Measurements from ENCODE around the gene DUS3L.
"Not testable (repeated sequence)": the region's sequence is repeated elsewhere in the genome, so short reads cannot be mapped to it uniquely, and the experiment has no call there.

Gene DUS3L

DNA sequence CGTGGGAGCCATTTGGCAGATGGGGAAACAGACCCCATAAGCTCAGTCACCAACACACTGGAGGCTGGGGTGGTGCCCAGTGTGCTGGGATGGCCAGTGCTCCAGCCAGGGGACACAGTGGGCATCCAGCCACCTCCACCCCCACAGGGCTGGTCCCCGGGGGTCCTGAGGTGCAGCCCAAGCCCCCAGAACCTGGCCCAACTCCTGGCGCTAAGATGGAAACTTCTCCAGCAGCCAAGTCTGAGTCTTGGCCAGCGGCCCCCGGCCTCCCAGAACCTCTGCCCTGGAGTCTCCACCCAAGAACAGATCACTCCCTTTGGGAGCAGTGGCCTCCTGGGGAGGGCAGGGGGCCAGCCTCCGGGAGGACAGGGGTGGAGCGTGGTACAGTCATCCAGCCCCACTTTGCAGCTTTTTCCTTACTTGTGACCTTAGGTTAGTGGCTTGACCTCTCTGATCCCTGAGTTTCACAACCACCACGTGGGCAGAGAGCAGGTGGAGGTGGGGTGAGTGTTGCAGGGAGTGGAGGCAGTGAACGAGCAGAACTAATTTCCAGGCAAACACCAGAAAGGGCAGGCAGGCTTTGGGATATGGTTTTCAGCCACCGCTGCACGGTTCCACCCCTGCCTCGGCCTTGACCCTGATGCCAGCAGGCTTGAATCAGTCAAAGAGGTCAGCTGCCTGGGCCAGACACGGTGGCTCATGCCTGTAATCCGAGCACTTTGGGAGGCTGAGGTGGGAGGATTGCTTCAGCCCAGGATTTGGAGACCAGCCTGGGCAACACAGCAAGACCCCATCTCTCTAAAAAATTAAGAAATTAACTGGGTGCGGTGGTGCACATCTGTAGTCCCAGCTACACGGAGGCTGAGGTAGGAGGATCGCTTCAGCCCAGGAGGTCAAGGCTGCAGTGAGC lies 9.7 kb upstream of the DUS3L start:
- DNase-seq (ENCODE audit: low read depth in 2 of 2), result no peak

DNA sequence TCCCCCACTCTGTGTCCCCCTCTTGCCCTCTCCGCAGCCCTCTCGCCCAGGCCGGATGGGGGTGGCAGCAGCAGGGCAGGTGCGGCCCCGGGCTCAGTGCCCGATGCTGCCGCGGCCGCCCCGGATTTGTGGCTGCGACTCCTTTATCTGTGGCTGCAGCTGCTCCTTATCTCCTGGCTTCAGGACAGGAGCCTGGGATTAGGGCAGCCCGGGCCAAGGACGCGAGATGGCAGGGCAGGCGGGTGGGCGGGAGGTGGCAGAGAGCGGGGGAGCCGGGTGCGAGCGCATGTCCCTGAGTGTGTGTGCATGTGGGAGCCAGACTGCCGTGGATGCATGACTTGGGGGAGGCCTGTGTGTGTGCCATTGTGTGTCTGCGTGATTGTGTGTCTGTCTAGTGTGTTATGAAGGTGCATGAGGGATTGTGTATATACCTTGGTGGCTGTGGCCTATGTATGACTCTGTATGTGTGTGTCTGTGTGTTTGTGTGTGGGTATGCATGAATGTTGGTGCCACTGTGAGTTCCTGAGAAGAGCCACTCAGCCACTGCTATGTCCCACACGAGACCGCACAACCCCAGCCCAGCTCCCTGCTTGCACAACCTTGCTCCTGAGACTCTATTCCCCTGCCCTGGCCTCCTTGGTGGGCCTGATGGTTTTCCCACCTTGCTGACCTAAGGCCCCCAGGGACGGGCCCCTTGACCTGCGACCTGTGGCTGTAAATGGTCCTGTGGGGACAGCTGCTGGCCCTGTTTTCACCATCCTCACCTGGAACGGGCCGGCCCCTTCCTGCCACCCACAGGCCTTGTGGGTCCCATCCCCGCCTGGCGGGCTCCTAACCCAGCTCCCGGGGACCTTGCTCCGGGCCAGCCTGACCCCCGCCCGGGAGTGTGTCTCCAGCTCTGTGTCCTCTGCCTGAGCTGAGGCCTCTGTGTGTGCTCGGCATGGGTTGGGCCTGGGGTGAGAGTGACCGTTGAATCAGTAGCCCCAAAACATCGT lies 8.6 kb upstream of the DUS3L start:
- DNase-seq (ENCODE audit: low read depth in 2 of 2), result no peak

DNA sequence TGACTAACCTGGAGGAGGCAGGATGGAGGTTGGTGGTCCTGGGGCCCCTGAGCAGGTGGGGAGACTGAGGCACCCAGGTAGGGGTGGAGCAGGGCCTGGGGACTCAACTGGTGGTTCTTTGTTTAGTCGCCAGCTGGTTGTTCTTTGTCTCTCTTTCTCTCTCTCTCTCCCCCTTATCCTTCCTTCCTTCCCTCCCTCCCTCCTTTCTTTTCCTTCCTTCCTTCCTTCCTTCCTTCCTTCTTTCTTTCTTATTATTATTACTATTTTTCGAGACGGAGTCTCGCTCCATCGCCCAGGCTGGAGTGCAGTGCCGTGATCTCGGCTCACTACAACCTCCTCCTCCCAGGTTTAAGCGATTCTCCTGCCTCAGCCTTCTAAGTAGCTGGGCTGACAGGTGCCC lies 7.3 kb upstream of the DUS3L start:
- DNase-seq (ENCODE audit: low read depth in 2 of 2), result no peak

DNA sequence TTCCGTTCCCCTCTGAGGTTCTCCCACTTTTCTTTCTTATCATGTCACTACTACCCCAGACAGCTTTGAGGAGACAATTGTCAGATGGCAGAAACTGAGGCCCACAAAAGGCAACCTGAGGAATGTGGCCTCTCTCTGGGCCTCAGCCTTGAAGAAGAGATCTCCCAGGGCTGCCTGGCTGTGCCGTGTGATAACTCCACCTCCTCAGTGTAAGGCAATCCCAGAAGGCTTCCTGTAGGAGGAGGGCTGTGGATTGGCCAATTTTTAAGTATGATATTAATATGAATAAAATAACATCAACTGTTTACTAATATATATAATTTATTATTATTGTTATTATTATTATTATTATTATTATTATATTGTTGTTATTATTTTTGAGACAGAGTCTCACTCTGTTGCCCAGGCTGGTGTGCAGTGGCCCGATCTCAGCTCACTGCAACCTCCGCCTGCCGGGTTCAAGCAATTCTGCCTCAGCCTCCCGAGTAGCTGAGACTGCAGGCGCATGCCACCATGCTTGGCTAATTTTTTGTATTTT lies 4.5 kb upstream of the DUS3L start:
- no peak for DNase-seq (ENCODE audit: low read depth in 2 of 2)

DNA sequence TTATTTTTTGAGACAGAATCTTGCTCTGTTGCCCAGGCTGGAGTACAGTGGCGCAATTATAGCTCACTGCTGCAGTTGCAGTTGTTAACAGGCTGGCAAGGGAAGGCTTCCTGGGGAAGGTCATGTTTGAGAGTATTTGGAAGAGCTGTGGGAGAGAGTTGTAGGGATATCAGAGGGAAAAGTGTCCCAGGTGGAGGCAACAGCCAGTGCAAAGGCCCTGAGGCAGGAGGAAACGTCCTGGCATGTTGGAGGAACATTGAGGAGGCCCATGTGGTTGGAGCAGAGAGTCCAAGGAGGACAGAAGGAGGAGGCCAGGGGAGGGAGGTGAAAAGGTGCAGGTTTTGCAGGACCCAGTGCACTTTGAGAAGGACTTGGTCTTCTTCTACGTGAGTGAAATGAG lies 2.2 kb upstream of the DUS3L start:
- no peak for DNase-seq (ENCODE audit: low read depth in 2 of 2)

DNA sequence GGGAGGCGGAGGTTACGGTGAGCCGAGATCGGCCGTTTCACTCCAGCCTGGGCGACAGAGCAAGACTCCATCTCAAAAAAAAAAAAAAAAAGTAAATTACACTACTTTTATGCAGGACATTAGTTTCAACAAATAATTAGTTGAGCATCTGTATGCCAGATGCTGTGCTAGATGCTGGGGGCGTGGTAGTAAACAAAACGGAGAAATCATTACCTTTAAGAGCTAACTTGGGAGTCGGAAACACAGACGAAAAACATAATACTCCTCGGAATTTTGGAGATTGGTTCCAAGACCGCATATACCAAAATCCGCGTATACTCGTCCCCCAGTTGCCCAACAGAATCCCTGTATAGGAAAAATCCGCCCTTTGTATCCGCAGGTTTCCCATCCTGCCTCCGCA lies 1.3 kb upstream of the DUS3L start:
- DNase-seq (ENCODE audit: low read depth in 2 of 2), result no peak

DNA sequence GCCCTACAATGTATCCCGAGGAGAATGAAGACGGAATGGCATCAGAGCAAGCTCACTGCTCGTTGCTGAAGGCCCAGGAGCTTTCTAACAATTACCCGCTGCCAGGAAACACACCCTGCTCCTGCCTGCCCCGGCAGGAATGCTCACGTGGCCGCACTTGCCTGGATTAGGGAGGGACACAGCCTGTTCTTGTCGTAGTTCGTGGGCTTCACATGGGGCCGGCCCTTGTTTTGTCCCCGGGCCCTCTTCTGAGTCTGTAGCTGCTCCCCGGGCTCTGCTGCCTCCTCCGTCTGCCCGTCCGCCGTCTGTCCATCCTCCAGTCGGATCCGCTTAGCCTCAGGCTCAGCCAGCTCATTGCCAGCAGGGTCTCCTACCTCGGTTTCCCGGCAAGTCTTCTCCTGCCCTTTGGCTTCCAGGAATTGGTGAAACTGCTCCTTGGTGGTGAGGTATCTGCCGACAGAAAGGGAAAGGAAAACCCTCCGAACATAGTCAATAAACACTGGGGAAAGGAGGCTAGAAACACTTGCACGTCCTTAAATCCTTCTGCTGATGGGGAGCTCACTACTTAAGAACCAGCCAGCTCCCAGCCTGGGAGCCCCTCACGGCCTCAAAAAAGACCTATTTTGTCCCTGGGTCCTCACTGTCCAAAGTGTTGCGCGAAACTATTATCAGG lies 941 bp downstream of the DUS3L start:
- no peak for DNase-seq (ENCODE audit: low read depth in 2 of 2)

DNA sequence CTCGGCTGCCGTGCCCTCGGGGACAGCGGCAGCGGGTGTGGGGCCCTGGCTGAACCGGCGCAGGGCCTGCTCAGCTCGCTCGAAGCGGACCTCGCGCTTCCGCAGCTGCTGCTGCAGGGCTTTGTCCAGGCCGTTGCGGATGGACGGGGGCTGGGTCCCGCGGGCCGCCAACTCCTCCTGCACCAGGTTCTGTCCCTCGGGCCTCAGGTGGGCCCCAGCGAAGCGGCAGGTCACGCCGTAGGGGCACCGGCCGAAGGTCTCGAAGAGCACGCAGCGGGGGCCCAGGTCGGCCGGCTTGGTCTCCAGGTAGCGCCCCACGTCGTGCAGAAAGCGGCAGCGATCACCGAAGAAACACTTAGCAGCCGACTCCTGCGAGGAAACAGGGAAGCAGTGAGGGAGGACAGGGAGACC lies 1.6 kb downstream of the DUS3L start:
- no peak for DNase-seq (ENCODE audit: low read depth in 2 of 2)

DNA sequence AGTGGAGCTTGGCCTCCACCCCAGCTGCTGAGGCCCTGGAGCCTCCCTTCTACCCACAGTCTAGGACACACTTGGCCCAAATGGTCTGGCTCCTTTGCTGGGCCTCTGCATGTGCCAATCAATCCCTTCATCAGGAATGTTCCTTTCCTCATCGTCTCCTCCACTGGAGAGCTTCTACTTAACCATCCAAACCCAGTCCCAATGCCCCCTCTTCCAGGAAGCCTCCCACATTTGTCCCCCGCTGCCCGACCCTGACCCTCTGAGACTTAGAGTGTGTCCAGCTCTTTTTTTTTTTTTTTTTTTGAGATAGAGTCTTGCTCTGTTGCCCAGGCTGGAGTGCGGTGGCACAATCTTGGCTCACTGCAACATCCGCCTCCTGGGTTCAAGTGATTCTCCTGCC lies 2.5 kb downstream of the DUS3L start:
- no peak for DNase-seq (ENCODE audit: low read depth in 2 of 2)

DNA sequence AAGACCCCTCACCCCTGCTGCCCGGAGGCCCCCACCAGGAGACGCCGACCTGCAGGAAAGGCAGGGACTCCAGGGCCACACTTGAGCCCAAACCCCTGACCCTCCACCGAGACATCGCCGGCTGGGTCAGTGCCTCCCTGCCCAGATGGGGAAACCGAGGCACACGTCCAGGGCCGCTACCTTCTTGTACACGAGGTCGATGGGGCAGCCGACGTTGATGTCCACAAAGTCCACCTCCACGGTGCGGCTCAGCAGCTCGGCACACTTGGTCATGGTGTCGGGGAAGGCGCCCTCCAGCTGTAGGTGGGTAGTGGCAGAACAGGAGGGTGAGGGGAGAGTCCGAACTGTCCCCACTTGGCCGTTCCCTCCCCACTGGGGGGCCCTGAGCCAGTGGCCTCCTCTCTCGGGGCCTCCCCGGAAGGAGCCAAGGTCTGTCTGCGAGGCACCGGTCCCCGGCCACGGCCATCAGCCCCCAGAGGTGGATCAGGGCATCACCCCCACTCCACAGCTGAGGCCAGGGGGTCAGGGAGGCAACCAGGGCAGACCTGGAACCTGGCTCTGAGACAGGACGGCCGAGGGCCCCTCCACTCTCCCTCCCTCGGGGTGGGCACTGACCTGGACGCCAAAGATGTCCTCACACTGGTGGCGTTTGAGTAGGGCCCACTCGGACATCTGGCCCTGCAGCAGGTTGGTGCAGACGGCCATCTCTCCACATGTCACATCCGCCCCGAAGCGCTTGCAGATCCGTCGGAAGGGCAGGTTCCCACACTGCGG lies 3.4 kb downstream of the DUS3L start:
- no peak for DNase-seq (ENCODE audit: low read depth in 2 of 2)

DNA sequence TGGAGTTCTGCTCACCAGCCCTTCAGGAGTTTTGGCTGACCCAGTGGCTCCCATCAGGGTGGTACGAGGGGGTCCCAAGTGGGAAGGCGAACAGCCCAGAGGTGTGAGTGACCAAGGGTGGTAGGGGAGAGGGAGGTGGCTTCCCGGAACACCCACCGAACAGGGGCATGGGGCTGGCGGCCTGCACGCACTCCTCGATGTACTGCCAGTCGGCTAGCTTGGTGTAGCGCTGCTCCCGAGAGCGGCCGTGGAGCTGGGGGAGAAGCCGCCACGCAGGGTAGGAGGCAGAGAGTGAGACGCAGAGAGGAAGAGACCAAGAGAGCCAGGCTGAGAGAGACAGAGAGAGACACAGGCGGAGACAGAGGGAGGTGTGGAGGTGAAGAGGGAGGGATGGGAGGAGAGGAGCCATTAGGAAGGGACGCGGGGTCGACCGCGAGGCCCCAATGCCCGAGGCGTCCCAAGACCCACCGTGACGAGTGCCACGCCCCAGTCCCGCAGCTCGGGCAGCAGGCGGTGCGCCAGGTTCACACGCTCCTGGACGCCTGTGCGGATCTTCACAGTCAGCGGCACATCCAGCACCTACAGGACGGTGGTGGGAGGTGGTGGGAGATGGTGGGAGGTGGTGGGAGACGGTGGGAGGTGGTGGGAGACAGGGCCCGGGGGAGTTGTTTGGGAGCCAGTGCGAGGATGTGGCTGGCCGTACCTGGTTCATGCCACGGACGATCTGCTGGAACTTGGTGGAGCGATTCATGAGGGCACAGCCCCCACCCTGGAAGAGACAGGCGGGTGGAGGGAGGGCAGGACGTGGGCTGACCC lies 4.2 kb downstream of the DUS3L start:
- no peak for DNase-seq (ENCODE audit: low read depth in 2 of 2)

DNA sequence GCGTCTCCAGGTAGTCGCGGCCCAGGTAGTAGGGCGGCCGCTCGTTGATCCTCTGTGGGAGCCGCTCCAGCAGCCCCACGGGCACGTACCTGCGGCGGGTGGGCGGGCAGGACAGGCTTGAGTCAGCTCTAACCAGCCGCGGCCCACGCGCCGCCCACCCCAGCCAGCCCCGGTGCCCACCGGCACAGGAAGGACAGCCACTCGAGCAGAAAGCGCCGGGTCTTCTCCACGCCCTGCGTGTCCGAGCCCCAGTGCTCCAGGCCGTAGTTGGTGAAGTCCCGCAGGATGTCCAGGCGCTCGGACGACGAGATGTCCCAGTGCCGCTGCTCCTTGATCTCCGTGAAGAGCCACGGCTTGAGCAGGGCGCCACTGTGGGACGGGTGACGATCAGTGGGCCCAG lies 5.5 kb downstream of the DUS3L start:
- DNase-seq (ENCODE audit: low read depth in 2 of 2), result no peak

DNA sequence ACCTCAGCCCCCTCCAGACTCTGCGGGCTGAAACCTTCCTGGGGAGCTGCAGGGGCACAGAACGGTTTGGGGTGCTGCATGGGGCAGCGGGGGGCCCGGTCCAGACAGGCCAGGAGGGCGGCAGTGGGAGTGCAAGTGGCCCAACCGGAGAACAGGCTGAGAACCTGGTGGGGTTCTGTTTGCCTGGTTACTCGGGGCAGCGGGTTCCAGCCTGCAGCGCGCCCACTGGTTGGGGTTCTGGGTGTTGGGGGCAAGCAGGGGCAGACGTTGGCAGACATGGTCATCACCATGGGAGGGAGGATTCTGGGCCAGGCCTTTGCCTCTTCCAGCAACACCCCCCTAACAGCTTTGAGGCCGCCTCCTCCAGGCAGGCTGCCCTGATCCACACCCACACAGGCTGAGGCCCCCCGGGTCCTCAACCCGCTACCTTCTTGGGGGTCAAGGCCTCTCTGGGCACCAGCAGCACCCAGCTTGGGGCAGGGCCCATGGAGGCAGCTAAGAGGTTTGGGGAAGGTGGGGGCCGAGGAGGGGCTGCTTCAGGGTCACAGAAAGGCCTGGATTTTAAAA lies 6.3 kb downstream of the DUS3L start, which contains the start of gene PRR22:
Gene PRR22 (minus strand): TSS at position 166 of the 567 bp plus-strand sequence. CDS start 86 bp downstream, at position 80.
- no peak for DNase-seq (ENCODE audit: low read depth in 2 of 2)

DNA sequence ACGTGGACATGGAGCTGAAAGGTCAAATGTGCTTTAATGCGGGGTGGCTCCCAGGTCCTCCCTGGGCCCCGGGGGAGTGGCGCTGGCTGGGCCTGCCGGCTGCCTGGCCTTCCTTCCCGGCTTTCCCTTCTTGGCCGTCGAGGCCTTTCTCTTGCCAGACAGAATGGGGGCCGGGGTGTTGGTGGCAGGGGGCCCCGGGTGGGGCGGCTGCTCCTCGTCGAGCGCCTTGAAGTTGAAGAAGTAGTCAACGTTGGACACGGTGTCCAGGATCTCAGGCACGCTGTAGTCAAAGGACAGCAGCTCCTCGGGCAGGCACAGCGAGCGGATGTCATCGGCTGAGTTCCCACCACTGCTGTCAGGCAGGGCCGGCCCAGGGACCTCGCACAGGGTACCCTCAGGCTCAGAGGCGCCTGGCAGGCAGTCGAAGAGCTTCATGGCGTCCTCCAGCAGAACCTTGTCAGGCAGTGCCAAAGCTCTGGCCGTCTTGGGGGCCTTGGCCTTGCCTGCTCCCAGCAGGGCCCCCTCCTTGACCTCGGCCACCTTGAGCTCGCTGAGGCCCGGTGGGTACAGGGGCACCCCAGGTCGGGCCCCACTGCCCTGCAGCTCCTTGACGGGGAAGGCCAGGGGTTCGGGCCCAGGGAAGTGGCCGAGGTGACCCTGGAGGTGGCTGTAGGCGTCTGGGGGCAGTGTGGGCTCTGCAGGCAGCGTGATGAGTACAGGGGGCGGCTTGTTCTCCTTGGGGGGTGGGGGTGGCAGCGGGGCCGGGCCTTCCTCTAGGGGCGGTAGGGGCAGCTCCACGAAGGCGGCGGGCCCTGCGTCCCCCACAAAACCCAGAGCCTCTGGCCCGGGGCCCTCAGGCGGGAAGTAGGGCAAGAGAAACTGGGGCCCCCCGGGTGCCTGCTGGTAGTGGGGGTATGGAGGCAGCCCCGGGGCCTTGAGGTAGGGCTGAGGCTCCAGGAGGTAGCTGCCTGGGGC lies 7.7 kb downstream of the DUS3L start:
- no peak for DNase-seq (ENCODE audit: low read depth in 2 of 2)

DNA sequence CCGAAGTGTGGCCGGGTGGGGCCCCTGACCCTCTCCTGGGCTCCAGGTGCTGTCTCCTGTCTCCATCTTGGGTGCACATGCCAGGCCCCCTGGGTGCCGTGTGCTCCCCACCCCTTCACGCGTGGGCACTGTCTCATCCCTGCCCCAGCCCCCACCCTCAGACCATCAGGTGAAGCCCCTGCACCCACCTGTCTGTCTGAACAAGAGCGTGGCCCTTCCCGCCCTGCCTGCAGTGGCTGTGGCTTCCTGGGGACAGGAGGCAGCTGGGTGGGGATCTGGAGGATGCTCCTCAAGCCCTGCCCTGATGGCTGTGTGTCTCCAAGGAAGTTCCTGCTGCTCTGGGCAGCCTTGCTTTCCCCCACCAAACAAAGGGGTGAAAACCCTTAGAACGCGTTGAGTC lies 8.6 kb downstream of the DUS3L start:
- no peak for DNase-seq (ENCODE audit: low read depth in 2 of 2)

DNA sequence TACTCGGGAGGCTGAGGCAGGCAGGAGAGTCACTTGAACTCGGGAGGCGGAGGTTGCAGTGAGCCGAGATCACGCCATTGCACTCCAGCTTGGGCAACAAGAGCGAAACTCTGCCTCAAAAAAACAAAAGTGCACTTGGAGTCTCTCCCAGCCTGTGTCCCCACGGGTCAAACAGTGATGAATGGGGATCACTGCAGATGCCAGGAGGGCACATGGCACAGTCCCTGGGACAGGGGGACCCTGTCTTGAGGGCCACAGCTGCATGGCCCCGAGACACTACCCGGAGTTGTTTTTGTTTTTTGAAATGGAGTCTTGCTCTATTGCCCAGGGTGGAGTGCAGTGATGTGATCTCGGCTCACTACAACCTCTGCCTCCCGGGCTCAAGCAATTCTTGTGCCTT lies 10.0 kb downstream of the DUS3L start:
- not testable (repeated sequence) for DNase-seq (ENCODE audit: low read depth in 2 of 2)

DNA sequence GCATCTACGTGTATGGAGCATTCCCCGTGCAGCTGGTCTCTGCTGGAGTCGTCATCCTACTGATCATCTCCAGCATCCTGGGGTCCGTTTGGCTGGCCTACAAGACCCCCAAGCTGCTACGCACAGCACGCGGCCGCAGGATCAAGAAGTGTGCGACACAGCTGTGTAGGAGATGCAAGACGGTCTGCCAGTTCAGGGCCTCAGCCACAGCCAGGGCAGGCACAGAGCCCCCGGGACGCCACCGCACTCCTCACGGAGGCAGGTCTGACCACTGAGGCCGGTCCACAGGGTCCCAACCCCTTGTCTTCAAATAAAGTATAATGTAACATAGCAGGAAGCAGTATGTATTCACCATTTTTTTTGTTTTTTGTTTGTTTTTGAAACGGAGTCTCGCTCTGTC lies 12.6 kb downstream of the DUS3L start:
- no peak for DNase-seq (ENCODE audit: low read depth in 2 of 2)

DNA sequence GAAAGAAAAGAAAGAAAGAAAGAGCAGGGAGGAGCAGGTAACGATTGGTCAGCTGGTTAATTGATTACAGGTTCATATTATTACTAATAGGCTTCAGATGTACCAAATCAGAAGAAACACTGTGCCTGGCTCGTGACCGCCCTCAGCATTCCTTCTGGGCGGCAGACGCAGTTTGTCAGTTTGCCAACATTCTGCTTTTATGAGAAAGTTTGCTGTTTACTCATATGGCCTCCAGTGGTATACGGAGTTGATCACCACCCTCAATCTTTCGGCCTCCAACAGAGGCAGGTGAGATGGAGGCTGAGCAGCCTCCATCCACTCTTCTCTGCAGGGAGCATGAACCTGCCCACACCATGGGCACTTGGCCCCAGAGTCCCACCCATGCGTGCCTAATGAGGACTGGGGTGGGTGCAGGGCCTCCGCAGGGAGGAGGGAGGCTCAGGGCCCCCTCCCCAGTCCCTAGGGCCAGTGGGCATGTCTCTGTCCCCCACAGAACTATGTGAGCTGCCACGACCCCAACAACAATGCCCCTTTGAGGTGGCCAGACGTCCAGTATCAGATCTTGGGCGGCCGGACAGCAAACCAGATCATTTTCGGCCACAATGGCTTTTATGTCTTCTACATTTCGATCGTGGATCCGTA lies 15.2 kb downstream of the DUS3L start:
- peak; percentile 51 to 62 for DNase-seq (ENCODE audit: low read depth in 2 of 2)

Data from fibroblast of skin of left biceps (primary cell).